SK-N-SH (cell line): Measurements from ENCODE around the gene UNC50. TPM values are rescaled to one million over a fixed set of nuclear protein-coding genes. Genes with fewer than 3 reads are reported as not detected.

ENCODE experiments used
- CTCF ChIA-PET: fragments of 300-600, 350-600 bp; formaldehyde crosslinking; extraction: SDS; loops from one replicate; lab custom pipeline; 2021; lab: Yijun Ruan, JAX
- POLR2A ChIA-PET: fragments of 350-600 bp; sonication (Branson Sonifier 250); formaldehyde crosslinking; extraction: SDS; loops from one replicate; lab custom pipeline; 2020; ENCODE audit warnings: antibody characterized with exemption, inconsistent platforms; lab: Yijun Ruan, JAX
- DNase-seq: peaks from one replicate; pipeline ENCODE4 v3.0.0; 2012
- H2AFZ ChIP-seq: fragments of 200-600 bp; sonication (generic); 2 replicates; pipeline ENCODE4 v1.8.1; 2016; ENCODE audit warnings: antibody characterized with exemption, mild to moderate bottlenecking, low read depth
- H3F3A ChIP-seq: fragments of 200-600 bp; sonication (generic); replicated peaks from 2 replicates; pipeline ENCODE3; 2016; ENCODE audit warnings: antibody characterized with exemption, mild to moderate bottlenecking; ENCODE audit not compliant: insufficient read depth
- H3K27ac ChIP-seq, 2 experiments: fragments of 200-500 bp in 1 of 2; fragments of 200-600 bp in 1 of 2; sonication (Bioruptor generic) in 1 of 2; sonication (generic), shearing (Covaris generic) in 1 of 2; 2 replicates each; pipeline versions ENCODE4 v1.5.1 to v1.6.1; 2014 to 2016; ENCODE audit warnings: low read depth in 2 of 2, inconsistent platforms in 1 of 2, low read length in 1 of 2, mild to moderate bottlenecking in 1 of 2, mixed read lengths in 1 of 2
- H3K27me3 ChIP-seq: fragments of 200-600 bp; sonication (generic), shearing (Covaris generic); 2 replicates; pipeline ENCODE4 v1.6.1; 2016; ENCODE audit warnings: mixed run types; ENCODE audit not compliant: insufficient read depth
- H3K36me3 ChIP-seq, 2 experiments: fragments of 200-500 bp in 1 of 2; fragments of 200-600 bp in 1 of 2; sonication (Bioruptor generic) in 1 of 2; sonication (generic) in 1 of 2; replicated peaks in 1 of 2; 2 replicates each; pipeline versions ENCODE3 to v1.5.1; 2014 to 2016; ENCODE audit warnings: low read length in 1 of 2, mild to moderate bottlenecking in 1 of 2; ENCODE audit not compliant: insufficient read depth in 2 of 2, control insufficient read depth in 1 of 2
- H3K4me1 ChIP-seq, 2 experiments: fragments of 200-500 bp in 1 of 2; fragments of 200-600 bp in 1 of 2; sonication (Bioruptor generic) in 1 of 2; sonication (generic), shearing (Covaris generic) in 1 of 2; 2 replicates each; pipeline versions ENCODE4 v1.5.1 to v1.6.1; 2014 to 2016; ENCODE audit warnings: low read depth in 1 of 2, low read length in 1 of 2, mixed run types in 1 of 2; ENCODE audit not compliant: insufficient read depth in 2 of 2, control insufficient read depth in 1 of 2
- H3K4me2 ChIP-seq: fragments of 200-600 bp; sonication (generic), shearing (Covaris generic); 2 replicates; pipeline ENCODE4 v1.6.1; 2017; ENCODE audit warnings: mixed run types
- H3K4me3 ChIP-seq, 2 experiments: fragments of 200-500 bp in 1 of 2; fragments of 200-600 bp in 1 of 2; sonication (Bioruptor generic) in 1 of 2; sonication (generic), shearing (Covaris generic) in 1 of 2; 2 replicates each; pipeline versions ENCODE4 v1.5.1 to v1.8.1; 2014 to 2016; ENCODE audit warnings: low read depth in 2 of 2, inconsistent platforms in 1 of 2, low read length in 1 of 2, mild to moderate bottlenecking in 1 of 2, mixed read lengths in 1 of 2, moderate library complexity in 1 of 2
- H3K79me2 ChIP-seq: fragments of 200-600 bp; sonication (generic); 2 replicates; pipeline ENCODE4 v1.8.1; 2017; ENCODE audit warnings: mild to moderate bottlenecking; ENCODE audit not compliant: insufficient read depth
- H3K9ac ChIP-seq: fragments of 200-600 bp; sonication (generic); 2 replicates; pipeline ENCODE4 v1.6.1; 2017; ENCODE audit warnings: mixed run types
- H3K9me2 ChIP-seq: fragments of 200-600 bp; sonication (generic); 2 replicates; pipeline ENCODE4 v1.6.1; 2017; ENCODE audit warnings: mixed run types
- H3K9me3 ChIP-seq: fragments of 200-600 bp; sonication (generic); 2 replicates; pipeline ENCODE4 v1.6.1; 2017; ENCODE audit warnings: mixed run types, mild to moderate bottlenecking, moderate library complexity
- H4K20me1 ChIP-seq: fragments of 200-600 bp; sonication (generic); 2 replicates; pipeline ENCODE4 v1.6.1; 2017; ENCODE audit warnings: mild to moderate bottlenecking, mixed run types; ENCODE audit not compliant: insufficient read depth
- ELF1 ChIP-seq: IDR thresholded peaks from 2 replicates; pipeline ENCODE4 v1.4.0; 2012
- EP300 ChIP-seq, 2 experiments: IDR thresholded peaks; 2 replicates each; pipeline versions ENCODE4 v1.4.0 to v1.6.1; 2012; ENCODE audit warnings: borderline replicate concordance in 1 of 2, low read depth in 1 of 2, low read length in 1 of 2
- EZH2phosphoT487 ChIP-seq: fragments of 200-600 bp; sonication (generic); IDR thresholded peaks from 2 replicates; pipeline ENCODE4 v1.6.1; 2017; ENCODE audit warnings: low read depth, mixed run types, mild to moderate bottlenecking, antibody characterized with exemption, moderate library complexity, borderline replicate concordance
- FOSL2 ChIP-seq: IDR thresholded peaks from 2 replicates; pipeline ENCODE4 v1.4.0; 2012; ENCODE audit warnings: low read depth, mild to moderate bottlenecking, moderate library complexity, borderline replicate concordance
- FOXJ3 ChIP-seq: sonication (generic); formaldehyde crosslinking; IDR thresholded peaks from 2 replicates; pipeline ENCODE4 v1.5.1; 2020; ENCODE audit warnings: mild to moderate bottlenecking, missing genetic modification reagents
- FOXM1 ChIP-seq: IDR thresholded peaks from 2 replicates; pipeline ENCODE4 v1.4.0; 2012; ENCODE audit warnings: low read depth, mild to moderate bottlenecking
- GATA2 ChIP-seq: sonication (generic); formaldehyde crosslinking; IDR thresholded peaks from 2 replicates; pipeline ENCODE4 v1.5.0; 2020; ENCODE audit warnings: mild to moderate bottlenecking, missing genetic modification reagents
- JUND ChIP-seq: IDR thresholded peaks from 2 replicates; pipeline ENCODE4 v1.4.0; 2012
- MXI1 ChIP-seq: IDR thresholded peaks from 2 replicates; pipeline ENCODE4 v1.6.1; 2012; ENCODE audit warnings: mild to moderate bottlenecking, low read depth, low read length, improper control_type of control experiment
- NRF1 ChIP-seq: IDR thresholded peaks from 2 replicates; pipeline ENCODE4 v1.6.1; 2012; ENCODE audit warnings: low read depth, mild to moderate bottlenecking, low read length
- PBX3 ChIP-seq: IDR thresholded peaks from 2 replicates; pipeline ENCODE4; 2012
- POLR2AphosphoS5 ChIP-seq: IDR thresholded peaks from 2 replicates; pipeline ENCODE4 v1.6.1; 2012; ENCODE audit warnings: low read depth, low read length
- RAD21 ChIP-seq: IDR thresholded peaks from 2 replicates; pipeline ENCODE4 v1.6.1; 2012; ENCODE audit warnings: mild to moderate bottlenecking, low read length
- RXRA ChIP-seq: IDR thresholded peaks from 2 replicates; pipeline ENCODE4 v1.4.0; 2012; ENCODE audit warnings: low read depth, mild to moderate bottlenecking, borderline replicate concordance
- SMC3 ChIP-seq: IDR thresholded peaks from 2 replicates; pipeline ENCODE4 v1.6.1; 2012; ENCODE audit warnings: low read depth, low read length, improper control_type of control experiment
- YY1 ChIP-seq: IDR thresholded peaks from 2 replicates; pipeline ENCODE4 v1.4.0; 2012; ENCODE audit warnings: low read depth, mild to moderate bottlenecking
- ZBTB33 ChIP-seq: IDR thresholded peaks from 2 replicates; pipeline ENCODE4 v1.4.0; 2012; ENCODE audit warnings: low read depth, borderline replicate concordance
- WGBS: methylation state at CpG from one replicate; pipeline ENCODE4 v1.1.6; 2017; ENCODE audit warnings: low lambda C conversion rate; 5-methylcytosine and 5-hydroxymethylcytosine counted together
- polyA plus RNA-seq, 3 experiments: library from polyadenylated mRNA; depleted of rRNA; stranded (reverse); fragments of >200 nt; gene quantifications; 2 replicates each; pipeline ENCODE4 v1.2.3, GENCODE V29; 2012
- TF ChIP-seq, protein P1 (sequence below): fragments of 200-600 bp; sonication (generic); IDR thresholded peaks from 2 replicates; pipeline ENCODE4 v1.6.1; 2017; ENCODE audit warnings: antibody characterized with exemption, mild to moderate bottlenecking, moderate library complexity
- TF ChIP-seq, protein P2 (sequence below): fragments of 150-350 bp; IDR thresholded peaks from 2 replicates; pipeline ENCODE4 v1.6.1; 2017; ENCODE audit warnings: antibody characterized with exemption, low read length, low read depth, borderline replicate concordance

Gene UNC50
- polyA plus RNA-seq, 1 of the 3 experiments (the other 2 are of a cell fraction): 46.9 TPM

DNA sequence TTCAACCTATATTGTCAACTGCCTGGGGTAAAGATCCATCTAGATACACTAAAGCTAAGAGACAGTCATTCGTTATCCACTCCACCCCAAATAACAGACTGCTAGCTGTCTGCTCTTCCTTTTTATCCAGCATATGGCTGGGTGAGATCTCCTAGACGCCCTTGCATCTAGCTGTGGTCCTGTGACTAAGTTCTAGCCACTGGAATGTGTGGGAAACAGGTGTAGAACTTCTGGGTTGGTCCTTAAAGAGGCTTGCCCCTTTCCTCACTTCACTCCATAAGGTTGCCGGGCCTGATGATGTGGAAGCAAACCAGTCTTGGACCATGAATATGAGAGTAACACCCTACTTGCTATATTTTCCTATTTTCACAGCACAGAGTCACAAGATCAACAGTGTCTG, 3.3 kb upstream of the UNC50 start:
- H3K4me3 ChIP-seq: no peak overlapping the region
- H3F3A ChIP-seq: peaks cover 7% of the 10 kb centered on the region
- peaks cover 5 to 49% of the 10 kb centered on the region in 2 experiments; a peak in 3 of 4 replicates for H3K4me1 ChIP-seq
- no peak overlapping the region for H2AFZ ChIP-seq
- no peak overlapping the region for H3K4me2 ChIP-seq
- no peak overlapping the region for H3K9ac ChIP-seq
- CTCF ChIA-PET: interaction anchor here (0.8 to 2.3 kb wide), 4 partner anchors 13 to 192 kb away, joined by 3 to 9 read pairs (median 4); no protein-coding TSS in a partner anchor
- peaks cover 26 to 30% of the 10 kb centered on the region in 2 experiments for H3K36me3 ChIP-seq
- no peaks in the 10 kb centered on the region; the same call in 1 of the 2 replicates for H4K20me1 ChIP-seq
- H3K27ac ChIP-seq: peak overlapping the region in 1 of 2 experiments; percentile 74; a peak in 2 of 4 replicates
- no peaks in the 10 kb centered on the region for H3K9me2 ChIP-seq
- no peak for DNase-seq
- WGBS: 58% methylated on average over 3 of the region's 3 CpGs
- no peaks in the 10 kb centered on the region for H3K9me3 ChIP-seq
- peaks cover 61% of the 10 kb centered on the region for H3K79me2 ChIP-seq
- H3K27me3 ChIP-seq: no peaks in the 10 kb centered on the region
- TF ChIP-seq FOSL2 (no peak), RAD21 (no peak), FOXM1 (no peak), POLR2AphosphoS5 (no peak), FOXJ3 (CRISPR knock-in tag) (no peak), GATA2 (CRISPR knock-in tag) (no peak), EP300 (IDR thresholded peaks at IDR 0.05; ENCODE audit: borderline replicate concordance in 1 of 2, low read depth in 1 of 2, low read length in 1 of 2) (no peak), RXRA (no peak), YY1 (no peak), JUND (no peak), SMC3 (no peak)
- TF ChIP-seq, protein P1, sequence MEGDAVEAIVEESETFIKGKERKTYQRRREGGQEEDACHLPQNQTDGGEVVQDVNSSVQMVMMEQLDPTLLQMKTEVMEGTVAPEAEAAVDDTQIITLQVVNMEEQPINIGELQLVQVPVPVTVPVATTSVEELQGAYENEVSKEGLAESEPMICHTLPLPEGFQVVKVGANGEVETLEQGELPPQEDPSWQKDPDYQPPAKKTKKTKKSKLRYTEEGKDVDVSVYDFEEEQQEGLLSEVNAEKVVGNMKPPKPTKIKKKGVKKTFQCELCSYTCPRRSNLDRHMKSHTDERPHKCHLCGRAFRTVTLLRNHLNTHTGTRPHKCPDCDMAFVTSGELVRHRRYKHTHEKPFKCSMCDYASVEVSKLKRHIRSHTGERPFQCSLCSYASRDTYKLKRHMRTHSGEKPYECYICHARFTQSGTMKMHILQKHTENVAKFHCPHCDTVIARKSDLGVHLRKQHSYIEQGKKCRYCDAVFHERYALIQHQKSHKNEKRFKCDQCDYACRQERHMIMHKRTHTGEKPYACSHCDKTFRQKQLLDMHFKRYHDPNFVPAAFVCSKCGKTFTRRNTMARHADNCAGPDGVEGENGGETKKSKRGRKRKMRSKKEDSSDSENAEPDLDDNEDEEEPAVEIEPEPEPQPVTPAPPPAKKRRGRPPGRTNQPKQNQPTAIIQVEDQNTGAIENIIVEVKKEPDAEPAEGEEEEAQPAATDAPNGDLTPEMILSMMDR: no peak
- POLR2A ChIA-PET: no interaction called here

- Histone ChIP-seq H3K27ac (peak overlapping the region in 1 of 2 experiments; percentile 74; a peak in 2 of 4 replicates), H3K9ac (no peak overlapping the region), H3K9me2 (no peaks in the 10 kb centered on the region), H4K20me1 (no peaks in the 10 kb centered on the region; the same call in 1 of the 2 replicates), H3K4me1 (peaks cover 5 to 58% of the 10 kb centered on the region in 2 experiments; a peak in 3 of 4 replicates), H3K79me2 (peaks cover 74% of the 10 kb centered on the region), H3F3A (no peaks in the 10 kb centered on the region), H2AFZ (no peak overlapping the region), H3K4me2 (peak overlapping the region; percentile 71), H3K27me3 (no peaks in the 10 kb centered on the region), H3K9me3 (no peaks in the 10 kb centered on the region), H3K36me3 (peaks cover 28 to 34% of the 10 kb centered on the region in 2 experiments), H3K4me3 (peak overlapping the region in 1 of 2 experiments; percentile 98; a peak in 1 of 4 replicates)
- CTCF ChIA-PET: interaction anchor here (1.3 to 2.3 kb wide), 2 partner anchors 38 to 193 kb away, joined by 3 to 9 read pairs; no protein-coding TSS in a partner anchor
- POLR2A ChIA-PET: no interaction called here
- WGBS: 93% methylated on average over 7 of the region's 7 CpGs
- DNase-seq: no peak
- TF ChIP-seq FOXM1: no peak
- TF ChIP-seq PBX3: no peak
- TF ChIP-seq RXRA: no peak
- no peak for TF ChIP-seq MXI1
- no peak for TF ChIP-seq FOSL2
- TF ChIP-seq NRF1: no peak
- TF ChIP-seq EZH2phosphoT487: no peak
- TF ChIP-seq, protein P2, sequence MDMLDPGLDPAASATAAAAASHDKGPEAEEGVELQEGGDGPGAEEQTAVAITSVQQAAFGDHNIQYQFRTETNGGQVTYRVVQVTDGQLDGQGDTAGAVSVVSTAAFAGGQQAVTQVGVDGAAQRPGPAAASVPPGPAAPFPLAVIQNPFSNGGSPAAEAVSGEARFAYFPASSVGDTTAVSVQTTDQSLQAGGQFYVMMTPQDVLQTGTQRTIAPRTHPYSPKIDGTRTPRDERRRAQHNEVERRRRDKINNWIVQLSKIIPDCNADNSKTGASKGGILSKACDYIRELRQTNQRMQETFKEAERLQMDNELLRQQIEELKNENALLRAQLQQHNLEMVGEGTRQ: no peak
- no peak for TF ChIP-seq ELF1
- TF ChIP-seq ZBTB33: no peak
Measured at GRCh38 chr2:98606431-98606830, 2.0 kb upstream of the UNC50 start.
